Measurements from ENCODE around the gene MTRFR.

The MTRFR gene

GRCh38 chr12:123271001-123271668, 37.9 kb downstream of the MTRFR start:
- DNase-seq, result peak; percentile 87

GRCh38 chr12:123273166-123273565, 39.9 kb downstream of the MTRFR start:
- DNase-seq, result no peak

- DNase-seq, result peak; percentile 51
These were observed 44.9 kb downstream of the MTRFR start for GRCh38 chr12:123278101-123278627.

- DNase-seq, result no peak
These were observed 47.7 kb downstream of the MTRFR start for GRCh38 chr12:123280971-123281370.

- no peak for DNase-seq
These were observed 48.9 kb downstream of the MTRFR start for GRCh38 chr12:123282111-123282510.

GRCh38 chr12:123283461-123283860, 50.2 kb downstream of the MTRFR start:
- DNase-seq, result no peak

GRCh38 chr12:123284669-123285068, 51.4 kb downstream of the MTRFR start:
- DNase-seq, result no peak

- DNase-seq, result no peak
These were observed 53.6 kb downstream of the MTRFR start for GRCh38 chr12:123286652-123287373.

GRCh38 chr12:123288751-123289346, 55.6 kb downstream of the MTRFR start:
- DNase-seq, result no peak

GRCh38 chr12:123289911-123290310, 56.7 kb downstream of the MTRFR start:
- DNase-seq, result no peak

- no peak for DNase-seq
These were observed 60.0 kb downstream of the MTRFR start for GRCh38 chr12:123293178-123293760.

GRCh38 chr12:123305136-123305535, 71.9 kb downstream of the MTRFR start:
- no peak for DNase-seq

- no peak for DNase-seq
These were observed 73.0 kb downstream of the MTRFR start for GRCh38 chr12:123306200-123306599.
